K562 (cell line): ENCODE results near the gene SCTR. TPM values are rescaled to one million over a fixed set of nuclear protein-coding genes. Genes with fewer than 3 reads are reported as not detected.
A peak's percentile ranks its signal among the peaks of the same experiment; 100 is the strongest.

ENCODE experiments used
- ARNT ChIP-seq, 2 experiments: fragments of 450-650 bp; IDR thresholded peaks; 2 replicates each; pipeline ENCODE4 v1.6.1; 2016; ENCODE audit warnings: mild to moderate bottlenecking in 1 of 2
- CC2D1A ChIP-seq: fragments of 450-650 bp; IDR thresholded peaks from 2 replicates; pipeline ENCODE4 v1.6.1; 2017; ENCODE audit warnings: mild to moderate bottlenecking
- EWSR1 ChIP-seq: fragments of 450-650 bp; IDR thresholded peaks from 2 replicates; pipeline ENCODE4 v1.6.1; 2018; ENCODE audit warnings: borderline replicate concordance, mild to moderate bottlenecking, low read depth, moderate library complexity; ENCODE audit not compliant: partially characterized antibody
- FOXO4 ChIP-seq: fragments of 450-650 bp; formaldehyde crosslinking; IDR thresholded peaks from 2 replicates; pipeline ENCODE4 v1.4.0; 2020; ENCODE audit warnings: mild to moderate bottlenecking, moderate library complexity
- HLTF ChIP-seq: fragments of 450-650 bp; IDR thresholded peaks from 2 replicates; pipeline ENCODE4 v1.6.1; 2016
- JUND ChIP-seq, 2 experiments: IDR thresholded peaks; 2 replicates in 1 of 2; 3 replicates in 1 of 2; pipeline ENCODE4 v1.6.1; 2011; ENCODE audit warnings: borderline replicate concordance in 2 of 2, low read depth in 2 of 2, low read length in 2 of 2, improper control_type of control experiment in 1 of 2, missing biosample characterization in 1 of 2, missing genetic modification characterization in 1 of 2, missing genetic modification reagents in 1 of 2
- KAT2B ChIP-seq: IDR thresholded peaks from one replicate; pipeline ENCODE4 v1.6.1; 2012; ENCODE audit warnings: low read depth, mild to moderate bottlenecking, control low read depth, inconsistent platforms, low read length, moderate library complexity
- RAD21 ChIP-seq, 2 experiments: fragments of 250-450 bp in 1 of 2; fragments of 450-650 bp in 1 of 2; sonication (Bioruptor Pico) in 1 of 2; formaldehyde crosslinking in 1 of 2; IDR thresholded peaks in 1 of 2; conservative IDR thresholded peaks in 1 of 2; 2 replicates each; pipeline versions ENCODE4 v1.4.0 to v1.8.0; 2020 to 2022; ENCODE audit warnings: mild to moderate bottlenecking in 2 of 2, moderate library complexity in 1 of 2
- RBFOX2 ChIP-seq: fragments of 200-400 bp; formaldehyde crosslinking; IDR thresholded peaks from 2 replicates; pipeline ENCODE4 v1.6.1; 2017; ENCODE audit warnings: low read depth, mild to moderate bottlenecking, low read length, moderate library complexity
- RCOR1 ChIP-seq, 2 experiments: IDR thresholded peaks; 2 replicates each; pipeline ENCODE4 v1.6.1; 2012; ENCODE audit warnings: low read depth in 2 of 2, low read length in 2 of 2, borderline replicate concordance in 1 of 2, improper control_type of control experiment in 1 of 2
- TRIM24 ChIP-seq, 2 experiments: fragments of 450-650 bp; IDR thresholded peaks; 2 replicates each; pipeline ENCODE4 v1.6.1; 2016
- ZFP30 ChIP-seq: fragments of 250-450 bp; sonication (Bioruptor Pico); IDR thresholded peaks from 2 replicates; pipeline ENCODE4 v1.8.0; 2022; ENCODE audit warnings: moderate library complexity, mild to moderate bottlenecking, inconsistent platforms, borderline replicate concordance
- ZFP36 ChIP-seq: fragments of 150-350 bp; IDR thresholded peaks from 2 replicates; pipeline ENCODE4 v1.6.1; 2018; ENCODE audit warnings: low read length, low read depth; ENCODE audit not compliant: partially characterized antibody
- ZNF224 ChIP-seq: sonication (generic); formaldehyde crosslinking; IDR thresholded peaks from 2 replicates; pipeline ENCODE4 v1.8.0; 2022; ENCODE audit warnings: mild to moderate bottlenecking, missing genetic modification reagents
- ZNF263 ChIP-seq: sonication (generic); formaldehyde crosslinking; IDR thresholded peaks from 2 replicates; pipeline ENCODE4 v1.8.0; 2022; ENCODE audit warnings: mild to moderate bottlenecking, missing genetic modification reagents, borderline replicate concordance
- ZNF75A ChIP-seq: fragments of 450-650 bp; formaldehyde crosslinking; IDR thresholded peaks from 2 replicates; pipeline ENCODE4 v1.4.0; 2020; ENCODE audit warnings: mild to moderate bottlenecking
- polyA plus RNA-seq, 8 experiments: library from polyadenylated mRNA; depleted of rRNA in 4 of 8; stranded (reverse) in 5 of 8; unstranded in 3 of 8; fragments of >200 nt; fragmentation: Nextera tagmentation in 2 of 8; fragmentation: Illumina TruSeq in 1 of 8; extraction: Ambion mirVana in 2 of 8; extraction: Trizol in 1 of 8; gene quantifications; 2 replicates each; pipeline versions ENCODE4 v1.2.1 to v1.2.3, GENCODE V29; 2011 to 2014; ENCODE audit warnings: inconsistent platforms in 1 of 8, missing spikeins in 1 of 8
- total RNA-seq, 7 experiments: library from RNA; depleted of rRNA in 6 of 7; stranded (reverse); fragments of >200 nt in 6 of 7; fragmentation: Illumina TruSeq in 2 of 7; extraction: Trizol in 2 of 7; gene quantifications; 2 replicates each; pipeline versions ENCODE4 v1.2.1 to v1.2.3, GENCODE V29; 2011 to 2021; ENCODE audit warnings: low replicate concordance in 1 of 7
- TF ChIP-seq, protein P1 (sequence below): fragments of 450-650 bp; conservative IDR thresholded peaks from 2 replicates; pipeline ENCODE4 v1.6.1; 2016; ENCODE audit warnings: missing genetic modification characterization, low read depth, mild to moderate bottlenecking, control low read depth, missing compliant biosample characterization
- TF ChIP-seq, protein P2 (sequence below): sonication (generic); formaldehyde crosslinking; IDR thresholded peaks from 2 replicates; pipeline ENCODE4 v1.4.0; 2020; ENCODE audit warnings: mild to moderate bottlenecking, missing genetic modification reagents
- TF ChIP-seq, protein P3 (sequence below): fragments of 250-450 bp; sonication (Bioruptor Pico); IDR thresholded peaks from 2 replicates; pipeline ENCODE4 v1.4.0; 2020; ENCODE audit warnings: mild to moderate bottlenecking, moderate library complexity, borderline replicate concordance

The SCTR gene
- total and polyA plus RNA-seq, 9 of the 15 experiments (the other 6 are each of a cell fraction or from before 2014, with no cell fraction given), result not detected

- TF ChIP-seq, protein P1, sequence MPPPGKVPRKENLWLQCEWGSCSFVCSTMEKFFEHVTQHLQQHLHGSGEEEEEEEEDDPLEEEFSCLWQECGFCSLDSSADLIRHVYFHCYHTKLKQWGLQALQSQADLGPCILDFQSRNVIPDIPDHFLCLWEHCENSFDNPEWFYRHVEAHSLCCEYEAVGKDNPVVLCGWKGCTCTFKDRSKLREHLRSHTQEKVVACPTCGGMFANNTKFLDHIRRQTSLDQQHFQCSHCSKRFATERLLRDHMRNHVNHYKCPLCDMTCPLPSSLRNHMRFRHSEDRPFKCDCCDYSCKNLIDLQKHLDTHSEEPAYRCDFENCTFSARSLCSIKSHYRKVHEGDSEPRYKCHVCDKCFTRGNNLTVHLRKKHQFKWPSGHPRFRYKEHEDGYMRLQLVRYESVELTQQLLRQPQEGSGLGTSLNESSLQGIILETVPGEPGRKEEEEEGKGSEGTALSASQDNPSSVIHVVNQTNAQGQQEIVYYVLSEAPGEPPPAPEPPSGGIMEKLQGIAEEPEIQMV, result peak; percentile 75
- TF ChIP-seq CC2D1A, result peak; percentile 78
- no peak for TF ChIP-seq RBFOX2
- TF ChIP-seq, protein P2, sequence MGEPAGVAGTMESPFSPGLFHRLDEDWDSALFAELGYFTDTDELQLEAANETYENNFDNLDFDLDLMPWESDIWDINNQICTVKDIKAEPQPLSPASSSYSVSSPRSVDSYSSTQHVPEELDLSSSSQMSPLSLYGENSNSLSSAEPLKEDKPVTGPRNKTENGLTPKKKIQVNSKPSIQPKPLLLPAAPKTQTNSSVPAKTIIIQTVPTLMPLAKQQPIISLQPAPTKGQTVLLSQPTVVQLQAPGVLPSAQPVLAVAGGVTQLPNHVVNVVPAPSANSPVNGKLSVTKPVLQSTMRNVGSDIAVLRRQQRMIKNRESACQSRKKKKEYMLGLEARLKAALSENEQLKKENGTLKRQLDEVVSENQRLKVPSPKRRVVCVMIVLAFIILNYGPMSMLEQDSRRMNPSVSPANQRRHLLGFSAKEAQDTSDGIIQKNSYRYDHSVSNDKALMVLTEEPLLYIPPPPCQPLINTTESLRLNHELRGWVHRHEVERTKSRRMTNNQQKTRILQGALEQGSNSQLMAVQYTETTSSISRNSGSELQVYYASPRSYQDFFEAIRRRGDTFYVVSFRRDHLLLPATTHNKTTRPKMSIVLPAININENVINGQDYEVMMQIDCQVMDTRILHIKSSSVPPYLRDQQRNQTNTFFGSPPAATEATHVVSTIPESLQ (CRISPR knock-in tag), result 0 out of 2 replicates have a peak, but pooled peaks have one; percentile 34
- no peak for TF ChIP-seq ZNF263 (CRISPR knock-in tag)
- TF ChIP-seq, protein P3, sequence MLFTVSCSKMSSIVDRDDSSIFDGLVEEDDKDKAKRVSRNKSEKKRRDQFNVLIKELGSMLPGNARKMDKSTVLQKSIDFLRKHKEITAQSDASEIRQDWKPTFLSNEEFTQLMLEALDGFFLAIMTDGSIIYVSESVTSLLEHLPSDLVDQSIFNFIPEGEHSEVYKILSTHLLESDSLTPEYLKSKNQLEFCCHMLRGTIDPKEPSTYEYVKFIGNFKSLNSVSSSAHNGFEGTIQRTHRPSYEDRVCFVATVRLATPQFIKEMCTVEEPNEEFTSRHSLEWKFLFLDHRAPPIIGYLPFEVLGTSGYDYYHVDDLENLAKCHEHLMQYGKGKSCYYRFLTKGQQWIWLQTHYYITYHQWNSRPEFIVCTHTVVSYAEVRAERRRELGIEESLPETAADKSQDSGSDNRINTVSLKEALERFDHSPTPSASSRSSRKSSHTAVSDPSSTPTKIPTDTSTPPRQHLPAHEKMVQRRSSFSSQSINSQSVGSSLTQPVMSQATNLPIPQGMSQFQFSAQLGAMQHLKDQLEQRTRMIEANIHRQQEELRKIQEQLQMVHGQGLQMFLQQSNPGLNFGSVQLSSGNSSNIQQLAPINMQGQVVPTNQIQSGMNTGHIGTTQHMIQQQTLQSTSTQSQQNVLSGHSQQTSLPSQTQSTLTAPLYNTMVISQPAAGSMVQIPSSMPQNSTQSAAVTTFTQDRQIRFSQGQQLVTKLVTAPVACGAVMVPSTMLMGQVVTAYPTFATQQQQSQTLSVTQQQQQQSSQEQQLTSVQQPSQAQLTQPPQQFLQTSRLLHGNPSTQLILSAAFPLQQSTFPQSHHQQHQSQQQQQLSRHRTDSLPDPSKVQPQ (CRISPR knock-in tag), result no peak
- no peak for TF ChIP-seq KAT2B
- TF ChIP-seq ZFP30 (CRISPR knock-in tag), result no peak
- TF ChIP-seq RAD21 (CRISPR knock-in tag; conservative IDR thresholded peaks at IDR 0.05 in 1 of 2, IDR thresholded peaks at IDR 0.05 in 1 of 2), result peak; percentile 96
- TF ChIP-seq FOXO4 (CRISPR knock-in tag), result no peak
- TF ChIP-seq ZFP36, result no peak
- no peak for TF ChIP-seq TRIM24 (IDR thresholded peaks at IDR 0.05)
- TF ChIP-seq ZNF224 (CRISPR knock-in tag), result no peak
- no peak for TF ChIP-seq HLTF
- TF ChIP-seq EWSR1, result no peak
- TF ChIP-seq ZNF75A (CRISPR knock-in tag), result no peak
- no peak for TF ChIP-seq JUND (IDR thresholded peaks at IDR 0.05; ENCODE audit: borderline replicate concordance, low read depth, low read length)
- no peak for TF ChIP-seq JUND (tag; IDR thresholded peaks at IDR 0.05; ENCODE audit: borderline replicate concordance, low read depth, low read length)
- peak in 1 of 2 experiments; percentile 31; a peak in 1 of 4 replicates for TF ChIP-seq RCOR1 (IDR thresholded peaks at IDR 0.05; ENCODE audit: borderline replicate concordance in 1 of 2, low read depth in 2 of 2, low read length in 2 of 2)
- TF ChIP-seq ARNT (IDR thresholded peaks at IDR 0.05), result no peak
Measured at GRCh38 chr2:119476301-119477112, 47.8 kb downstream of the SCTR start (continued).
